HEK293T (cell line): ENCODE measurements around the gene INPP4B.

Source experiments
- CTCF ChIA-PET: fragments of 350-600 bp; formaldehyde crosslinking; extraction: SDS; loops from one replicate; lab custom pipeline; 2021; ENCODE audit warnings: antibody characterized with exemption, inconsistent platforms; lab: Yijun Ruan, JAX
- POLR2A ChIA-PET: fragments of 350-600 bp; formaldehyde crosslinking; extraction: SDS; loops from one replicate; lab custom pipeline; 2020; ENCODE audit warnings: antibody characterized with exemption, inconsistent platforms; lab: Yijun Ruan, JAX
- DNase-seq: peaks from one replicate; pipeline ENCODE4 v3.0.0; 2012; ENCODE audit warnings: mixed read lengths; ENCODE audit errors: extremely low spot score
- ARNT ChIP-seq: fragments of 450-650 bp; IDR thresholded peaks from 2 replicates; pipeline ENCODE4 v1.6.1; 2017; ENCODE audit warnings: mild to moderate bottlenecking
- BHLHE40 ChIP-seq: fragments of 450-650 bp; IDR thresholded peaks from 2 replicates; pipeline ENCODE4 v1.6.1; 2016; ENCODE audit warnings: mild to moderate bottlenecking, moderate library complexity, borderline replicate concordance
- CTBP1 ChIP-seq: fragments of 450-650 bp; IDR thresholded peaks from 2 replicates; pipeline ENCODE4 v1.6.1; 2016; ENCODE audit warnings: borderline replicate concordance
- ELF4 ChIP-seq: fragments of 450-650 bp; IDR thresholded peaks from 2 replicates; pipeline ENCODE4 v1.6.1; 2017; ENCODE audit warnings: antibody characterized with exemption
- FOXA1 ChIP-seq: fragments of 450-650 bp; IDR thresholded peaks from 2 replicates; pipeline ENCODE4 v1.6.1; 2016; ENCODE audit warnings: mild to moderate bottlenecking
- FOXK2 ChIP-seq: fragments of 450-650 bp; IDR thresholded peaks from 2 replicates; pipeline ENCODE4 v1.6.1; 2016; ENCODE audit warnings: mild to moderate bottlenecking
- FOXM1 ChIP-seq: fragments of 450-650 bp; IDR thresholded peaks from 2 replicates; pipeline ENCODE4 v1.6.1; 2017; ENCODE audit warnings: mild to moderate bottlenecking, borderline replicate concordance
- HDGF ChIP-seq: fragments of 450-650 bp; IDR thresholded peaks from 2 replicates; pipeline ENCODE4 v1.6.1; 2017; ENCODE audit warnings: antibody characterized with exemption, borderline replicate concordance
- L3MBTL2 ChIP-seq: fragments of 450-650 bp; conservative IDR thresholded peaks from 2 replicates; pipeline ENCODE4 v1.6.1; 2016; ENCODE audit warnings: mild to moderate bottlenecking
- LEF1 ChIP-seq: fragments of 450-650 bp; IDR thresholded peaks from 2 replicates; pipeline ENCODE4 v1.6.1; 2017; ENCODE audit warnings: mild to moderate bottlenecking, borderline replicate concordance
- NFRKB ChIP-seq: fragments of 450-650 bp; IDR thresholded peaks from 2 replicates; pipeline ENCODE4 v1.6.1; 2016; ENCODE audit warnings: mild to moderate bottlenecking, moderate library complexity
- SP1 ChIP-seq: fragments of 450-650 bp; IDR thresholded peaks from 2 replicates; pipeline ENCODE4 v1.6.1; 2017
- SUZ12 ChIP-seq: fragments of 450-650 bp; IDR thresholded peaks from 2 replicates; pipeline ENCODE4 v1.6.1; 2016; ENCODE audit warnings: mild to moderate bottlenecking
- TARDBP ChIP-seq: fragments of 450-650 bp; IDR thresholded peaks from 2 replicates; pipeline ENCODE4 v1.6.1; 2016
- ZNF384 ChIP-seq: fragments of 450-650 bp; IDR thresholded peaks from 2 replicates; pipeline ENCODE4 v1.6.1; 2016
- TF ChIP-seq, protein P1 (sequence below): fragments of 450-650 bp; IDR thresholded peaks from 2 replicates; pipeline ENCODE4 v1.6.1; 2016

INPP4B gene

DNA sequence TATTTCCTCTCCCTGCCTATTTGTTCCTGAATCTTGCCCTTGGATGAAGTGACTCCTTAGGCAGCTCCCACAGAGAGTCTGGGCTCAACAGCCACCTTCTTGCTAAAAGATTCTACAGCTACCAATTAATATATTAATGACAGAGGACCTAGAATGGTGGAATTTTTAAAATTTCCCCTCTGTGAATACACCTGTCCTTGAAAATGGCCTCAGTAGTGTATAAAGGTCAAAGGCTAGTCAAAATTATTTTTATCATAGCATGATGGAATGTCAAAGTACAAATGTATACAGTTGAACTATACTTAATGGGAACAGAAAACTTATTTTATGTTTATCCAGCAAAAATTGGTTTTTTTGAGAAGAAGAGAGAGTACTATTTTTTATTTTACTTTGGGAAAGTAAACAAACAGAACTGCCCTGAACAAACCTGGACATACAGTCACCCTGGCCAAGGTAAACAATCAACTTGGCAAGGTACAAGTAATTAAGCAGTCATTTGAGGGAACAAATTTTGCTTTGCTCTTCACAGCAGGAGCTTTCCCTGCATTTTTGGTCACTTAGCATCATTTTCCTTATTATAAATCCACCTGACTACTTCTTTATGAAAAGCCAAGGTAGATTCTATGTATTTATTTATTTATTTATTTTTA is 250.8 kb downstream of the INPP4B start:
- POLR2A ChIA-PET = no interaction called here
- DNase-seq = no peak
- TF ChIP-seq FOXM1 = no peak
- no peak for TF ChIP-seq FOXK2
- no peak for TF ChIP-seq L3MBTL2
- no peak for TF ChIP-seq NFRKB
- TF ChIP-seq CTBP1 = no peak
- TF ChIP-seq HDGF = no peak
- TF ChIP-seq ARNT = no peak
- TF ChIP-seq ZNF384 = no peak
- no peak for TF ChIP-seq TARDBP
- no peak for TF ChIP-seq SUZ12
- no peak for TF ChIP-seq ELF4
- no peak for TF ChIP-seq SP1
- no peak for TF ChIP-seq LEF1
- TF ChIP-seq, protein P1, sequence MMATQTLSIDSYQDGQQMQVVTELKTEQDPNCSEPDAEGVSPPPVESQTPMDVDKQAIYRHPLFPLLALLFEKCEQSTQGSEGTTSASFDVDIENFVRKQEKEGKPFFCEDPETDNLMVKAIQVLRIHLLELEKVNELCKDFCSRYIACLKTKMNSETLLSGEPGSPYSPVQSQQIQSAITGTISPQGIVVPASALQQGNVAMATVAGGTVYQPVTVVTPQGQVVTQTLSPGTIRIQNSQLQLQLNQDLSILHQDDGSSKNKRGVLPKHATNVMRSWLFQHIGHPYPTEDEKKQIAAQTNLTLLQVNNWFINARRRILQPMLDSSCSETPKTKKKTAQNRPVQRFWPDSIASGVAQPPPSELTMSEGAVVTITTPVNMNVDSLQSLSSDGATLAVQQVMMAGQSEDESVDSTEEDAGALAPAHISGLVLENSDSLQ = no peak
- TF ChIP-seq FOXA1 = no peak
- TF ChIP-seq BHLHE40 = no peak
- CTCF ChIA-PET = interaction anchor here (0.6 kb wide), 1 partner anchor 362 kb away, joined by 8 read pairs; no protein-coding TSS in a partner anchor

DNA sequence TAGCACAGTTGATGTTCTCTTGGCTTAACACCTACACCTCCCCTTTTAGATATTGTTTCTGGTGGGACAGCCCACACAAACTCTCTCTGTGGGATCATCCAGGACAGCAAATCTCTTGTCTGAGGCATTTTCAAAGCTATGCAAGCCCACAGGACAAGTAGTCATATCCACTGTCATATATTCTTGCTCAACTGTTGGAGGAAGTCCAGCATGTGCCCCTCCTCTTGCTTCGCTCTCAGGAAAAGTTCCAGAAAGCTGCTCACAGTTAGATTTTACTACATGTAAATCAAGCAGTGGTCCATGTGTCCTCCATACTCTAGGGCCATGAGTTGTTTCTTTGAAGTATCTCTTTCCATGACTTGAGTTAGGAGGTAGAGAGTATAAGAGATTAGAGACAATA is 260.7 kb downstream of the INPP4B start:
- TF ChIP-seq SUZ12 = no peak
- TF ChIP-seq ARNT = no peak
- TF ChIP-seq LEF1 = no peak
- no peak for TF ChIP-seq BHLHE40
- TF ChIP-seq SP1 = no peak
- no peak for TF ChIP-seq CTBP1
- TF ChIP-seq FOXM1 = no peak
- no peak for TF ChIP-seq NFRKB
- TF ChIP-seq FOXK2 = no peak
- no peak for TF ChIP-seq ELF4
- no peak for TF ChIP-seq FOXA1
- TF ChIP-seq TARDBP = no peak
- TF ChIP-seq, protein P1 = no peak
- no peak for TF ChIP-seq L3MBTL2
- no peak for TF ChIP-seq HDGF
- no peak for TF ChIP-seq ZNF384
- ChIA-PET CTCF (no interaction called here), POLR2A (no interaction called here)
- no peak for DNase-seq

DNA sequence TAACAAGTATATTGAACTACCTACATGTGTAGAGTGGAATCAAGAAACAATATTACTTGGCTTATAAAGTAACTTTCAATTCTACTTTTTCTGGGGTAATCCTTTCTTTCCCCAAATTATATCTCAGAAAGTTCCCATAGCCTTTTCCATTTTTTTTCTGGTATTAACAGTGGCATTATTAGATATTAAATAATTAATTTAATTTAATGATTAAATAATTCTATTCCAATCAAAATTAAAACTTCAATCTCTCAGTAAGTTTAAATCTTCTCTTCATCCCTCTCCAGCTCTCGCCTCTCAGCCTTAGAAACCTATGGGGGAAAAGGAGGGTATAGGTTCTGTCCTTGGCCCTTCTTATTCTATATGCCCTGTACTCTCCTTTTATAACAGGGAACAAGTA is 262.4 kb downstream of the INPP4B start:
- no peak for TF ChIP-seq SUZ12
- no peak for TF ChIP-seq L3MBTL2
- no peak for TF ChIP-seq LEF1
- TF ChIP-seq FOXA1 = no peak
- ChIA-PET POLR2A (no interaction called here), CTCF (no interaction called here)
- no peak for DNase-seq

DNA sequence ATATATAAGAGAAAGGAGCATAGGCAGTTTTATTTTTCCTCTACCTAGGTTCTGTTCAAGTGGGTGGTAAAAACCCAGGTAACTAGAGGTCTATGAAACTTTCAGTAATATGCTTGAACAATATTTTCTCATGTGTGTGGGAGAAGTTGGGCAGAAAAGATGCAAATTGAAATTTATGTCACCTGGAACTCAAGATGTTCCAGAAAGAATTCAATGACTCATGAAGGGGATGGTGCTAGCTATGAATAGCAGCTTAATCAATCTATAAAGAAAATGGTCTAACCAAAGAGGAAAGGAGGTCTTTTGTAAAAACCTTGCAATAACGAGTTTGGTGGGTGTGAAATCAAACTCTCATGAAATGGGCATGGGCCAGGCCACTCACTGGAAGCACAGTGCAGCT is 263.8 kb downstream of the INPP4B start:
- ChIA-PET CTCF (no interaction called here), POLR2A (no interaction called here)

DNA sequence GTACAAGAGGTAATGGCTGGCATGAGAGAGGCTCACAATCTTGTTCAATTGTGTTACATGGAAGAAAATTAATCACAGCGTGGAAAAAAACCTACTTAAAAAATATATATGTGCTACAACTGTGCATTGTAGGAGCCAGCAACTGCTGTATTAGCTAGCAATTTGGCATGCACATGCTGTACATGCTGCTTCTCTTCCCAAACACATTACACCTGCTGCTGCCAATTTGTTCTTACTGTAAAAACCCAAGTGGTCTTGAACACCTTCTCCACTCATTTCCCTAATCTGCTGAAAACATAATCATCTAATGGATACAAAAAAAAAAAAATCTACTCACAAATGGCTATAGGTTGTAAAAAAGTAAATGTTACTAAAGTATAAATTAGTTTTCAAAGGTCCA is 264.2 kb downstream of the INPP4B start:
- TF ChIP-seq ARNT = no peak
- TF ChIP-seq LEF1 = no peak
- no peak for TF ChIP-seq BHLHE40
- no peak for TF ChIP-seq TARDBP
- no peak for TF ChIP-seq FOXA1
- TF ChIP-seq L3MBTL2 = no peak
- no peak for TF ChIP-seq CTBP1
- no peak for TF ChIP-seq FOXK2
- TF ChIP-seq, protein P1 = no peak
- no peak for TF ChIP-seq HDGF
- TF ChIP-seq FOXM1 = no peak
- TF ChIP-seq ZNF384 = no peak
- no peak for TF ChIP-seq SUZ12
- TF ChIP-seq ELF4 = no peak
- no peak for TF ChIP-seq SP1
- TF ChIP-seq NFRKB = no peak
- DNase-seq = no peak
- ChIA-PET CTCF (no interaction called here), POLR2A (no interaction called here)

More for the DNA sequence above, 263.8 kb downstream of the INPP4B start:
- DNase-seq = no peak
- TF ChIP-seq L3MBTL2 = no peak
- TF ChIP-seq FOXK2 = no peak
- TF ChIP-seq HDGF = no peak
- TF ChIP-seq SP1 = no peak
- TF ChIP-seq NFRKB = no peak
- TF ChIP-seq FOXA1 = no peak
- no peak for TF ChIP-seq BHLHE40
- no peak for TF ChIP-seq ZNF384
- no peak for TF ChIP-seq SUZ12

DNA sequence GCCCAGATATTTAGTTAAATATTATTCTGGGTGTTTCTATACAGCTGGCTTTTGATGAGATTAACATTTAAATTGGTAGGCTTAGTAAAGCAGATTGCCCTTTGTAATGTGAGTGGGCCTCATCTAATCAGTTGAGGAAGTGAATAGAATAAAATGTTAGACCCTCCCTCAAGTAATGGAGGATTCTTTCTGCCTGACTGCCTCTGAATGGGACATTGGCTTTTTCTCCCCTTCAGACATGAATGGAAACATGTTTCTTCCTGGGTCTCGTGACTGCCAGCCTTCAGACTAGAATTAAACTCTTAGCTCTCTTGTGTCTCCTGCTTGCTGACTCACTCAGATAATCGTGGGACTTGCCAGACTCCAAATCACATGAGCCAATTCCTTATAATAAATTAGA is 266.7 kb downstream of the INPP4B start:
- ChIA-PET CTCF (no interaction called here), POLR2A (no interaction called here)
- DNase-seq = no peak
- TF ChIP-seq SUZ12 = no peak
- no peak for TF ChIP-seq CTBP1
- TF ChIP-seq HDGF = no peak
